Activated effector memory CD4-positive, alpha-beta T cell treated with Interleukin-2 at 50 U/mL for 16 hours (primary cell): Measurements from ENCODE around the gene KLK1.
"Not testable (repeated sequence)": the region's sequence is repeated elsewhere in the genome, so short reads cannot be mapped to it uniquely, and the experiment has no call there.

Source experiments
- DNase-seq: peaks from one replicate; pipeline ENCODE4 v3.0.0-alpha.2; 2020

KLK1 gene

GRCh38 chr19:50791594-50792271, 31.9 kb downstream of the KLK1 start:
- no peak for DNase-seq

- no peak for DNase-seq
These were observed 32.6 kb downstream of the KLK1 start for GRCh38 chr19:50790922-50791467.

GRCh38 chr19:50790396-50790795, 33.2 kb downstream of the KLK1 start, which contains the start of gene ACP4:
Gene ACP4, plus strand, starts transcription at chr19:50790415. Its CDS starts 0 bp downstream, at chr19:50790415.
- DNase-seq = no peak

- DNase-seq = no peak
These were observed 38.3 kb downstream of the KLK1 start for GRCh38 chr19:50785329-50785728.

- no peak for DNase-seq
These were observed 38.9 kb downstream of the KLK1 start for GRCh38 chr19:50784710-50785109.

GRCh38 chr19:50783848-50784152, 39.8 kb downstream of the KLK1 start:
- not testable (repeated sequence) for DNase-seq

- DNase-seq = no peak
These were observed 42.7 kb downstream of the KLK1 start for GRCh38 chr19:50780753-50781435.

- no peak for DNase-seq
These were observed 43.8 kb downstream of the KLK1 start for GRCh38 chr19:50779504-50780457.

- DNase-seq = no peak
These were observed 44.6 kb downstream of the KLK1 start for GRCh38 chr19:50778906-50779430.

GRCh38 chr19:50777830-50778303, 45.7 kb downstream of the KLK1 start:
- DNase-seq = no peak

GRCh38 chr19:50777261-50777660, 46.3 kb downstream of the KLK1 start:
- DNase-seq = no peak

- no peak for DNase-seq
These were observed 47.5 kb downstream of the KLK1 start for GRCh38 chr19:50776131-50776530.

- DNase-seq = not testable (repeated sequence)
These were observed 50.1 kb downstream of the KLK1 start for GRCh38 chr19:50773454-50773853.

- not testable (repeated sequence) for DNase-seq
These were observed 50.7 kb downstream of the KLK1 start for GRCh38 chr19:50772912-50773311.

- DNase-seq = no peak
These were observed 51.1 kb downstream of the KLK1 start for GRCh38 chr19:50772476-50772875.

GRCh38 chr19:50770888-50771287, 52.7 kb downstream of the KLK1 start:
- DNase-seq = no peak

- not testable (repeated sequence) for DNase-seq
These were observed 53.4 kb downstream of the KLK1 start, which contains the start of gene GPR32 for GRCh38 chr19:50770164-50770563. Gene GPR32, plus strand, starts transcription at chr19:50770464. Its CDS starts 137 bp downstream, at chr19:50770601.
